Activated CD4-positive, alpha-beta memory T cell treated with anti-CD3 and anti-CD28 coated beads for 36 hours (primary cell): ENCODE results near the gene PRSS1. TPM values are rescaled to one million over a fixed set of nuclear protein-coding genes. Genes with fewer than 3 reads are reported as not detected.
"Not testable (repeated sequence)": the region's sequence is repeated elsewhere in the genome, so short reads cannot be mapped to it uniquely, and the experiment has no call there.

ENCODE experiments used
- CTCF ChIA-PET: fragments of 350-600 bp; sonication (Branson Sonifier 250); formaldehyde crosslinking; loops from one replicate; lab custom pipeline; 2021; ENCODE audit warnings: antibody characterized with exemption, inconsistent platforms; lab: Charles Lee
- POLR2A ChIA-PET: fragments of 350-600 bp; sonication (Branson Sonifier 250); formaldehyde crosslinking; loops from one replicate; lab custom pipeline; 2021; ENCODE audit warnings: antibody characterized with exemption; lab: Charles Lee
- DNase-seq: peaks from one replicate; pipeline ENCODE4 v3.0.0-alpha.2; 2020
- H3K27ac Mint-ChIP-seq: one replicate; pipeline ENCODE4 v1.8.0; 2021; ENCODE audit warnings: mixed read lengths
- H3K27me3 Mint-ChIP-seq: one replicate; pipeline ENCODE4 v1.8.0; 2021; ENCODE audit warnings: mixed read lengths
- H3K36me3 Mint-ChIP-seq: one replicate; pipeline ENCODE4 v1.8.0; 2021; ENCODE audit warnings: mixed read lengths
- H3K4me1 Mint-ChIP-seq: one replicate; pipeline ENCODE4 v1.8.0; 2021; ENCODE audit warnings: low read depth, mixed read lengths
- H3K4me3 Mint-ChIP-seq: one replicate; pipeline ENCODE4 v1.8.0; 2021; ENCODE audit warnings: mild to moderate bottlenecking, mixed read lengths
- H3K9me3 Mint-ChIP-seq: one replicate; pipeline ENCODE4 v1.8.0; 2021; ENCODE audit warnings: mixed read lengths
- intact Hi-C: fragments of 100-400 bp; cut with micrococcal nuclease; formaldehyde crosslinking; loops from one replicate; pipeline ENCODE4 v1.15.1; 2023
- total RNA-seq, 2 experiments: library from RNA; stranded (reverse); gene quantifications; one replicate each; pipeline ENCODE4 v1.2.3, GENCODE V29; 2021

PRSS1 gene
- total RNA-seq, 2 experiments from 2014 or later, result not detected

GRCh38 chr7:142718313-142718712 is 31.0 kb upstream of the PRSS1 start:
- Mint-ChIP-seq H3K4me3 (peak overlapping the region; percentile 51), H3K9me3 (no peaks in the 10 kb centered on the region), H3K27ac (peak overlapping the region; percentile 72), H3K4me1 (peaks cover 31% of the 10 kb centered on the region), H3K36me3 (no peaks in the 10 kb centered on the region), H3K27me3 (no peaks in the 10 kb centered on the region)
- CTCF ChIA-PET, result interaction anchor here (0.9 kb wide), 1 partner anchor 65 kb away, joined by 4 read pairs; no protein-coding TSS in a partner anchor
- no peak for DNase-seq
- intact Hi-C loops, result loop anchor here (10.0 kb wide), 1 partner anchor 526 kb away; no protein-coding TSS in a partner anchor
- POLR2A ChIA-PET, result interaction anchor here (0.6 kb wide), 1 partner anchor 32 kb away, joined by 3 read pairs; no protein-coding TSS in a partner anchor

- peaks cover 19% of the 10 kb centered on the region for H3K4me1 Mint-ChIP-seq
These were observed 29.0 kb upstream of the PRSS1 start for GRCh38 chr7:142720172-142720773.

GRCh38 chr7:142720986-142721385 is 28.3 kb upstream of the PRSS1 start:
- peak overlapping the region; percentile 63 for H3K4me3 Mint-ChIP-seq
- peak overlapping the region; percentile 69 for H3K27ac Mint-ChIP-seq
- intact Hi-C loops, result no loop called here
- ChIA-PET POLR2A (no interaction called here), CTCF (no interaction called here)
- peaks cover 19% of the 10 kb centered on the region for H3K4me1 Mint-ChIP-seq
- no peak for DNase-seq
- H3K9me3 Mint-ChIP-seq, result no peaks in the 10 kb centered on the region
- no peaks in the 10 kb centered on the region for H3K36me3 Mint-ChIP-seq
- no peaks in the 10 kb centered on the region for H3K27me3 Mint-ChIP-seq

More at GRCh38 chr7:142720172-142720773, 29.0 kb upstream of the PRSS1 start:
- no peaks in the 10 kb centered on the region for H3K27me3 Mint-ChIP-seq
- ChIA-PET CTCF (interaction anchor here (1.4 kb wide), 1 partner anchor 88 kb away, joined by 3 read pairs; no protein-coding TSS in a partner anchor), POLR2A (interaction anchor here (0.9 kb wide), 1 partner anchor 78 kb away, joined by 3 read pairs; no protein-coding TSS in a partner anchor)
- H3K4me3 Mint-ChIP-seq, result peak overlapping the region; percentile 63
- H3K27ac Mint-ChIP-seq, result peak overlapping the region; percentile 69
- H3K9me3 Mint-ChIP-seq, result no peaks in the 10 kb centered on the region
- intact Hi-C loops, result no loop called here
- no peak for DNase-seq
- no peaks in the 10 kb centered on the region for H3K36me3 Mint-ChIP-seq

GRCh38 chr7:142722248-142722794 is 27.0 kb upstream of the PRSS1 start:
- intact Hi-C loops, result no loop called here
- no peaks in the 10 kb centered on the region for H3K27me3 Mint-ChIP-seq
- H3K36me3 Mint-ChIP-seq, result no peaks in the 10 kb centered on the region
- H3K4me1 Mint-ChIP-seq, result peaks cover 7% of the 10 kb centered on the region
- no peak for DNase-seq
- CTCF ChIA-PET, result interaction anchor here (1.1 to 1.2 kb wide), 2 partner anchors 8 to 61 kb away, joined by 4 read pairs; no protein-coding TSS in a partner anchor
- H3K9me3 Mint-ChIP-seq, result no peaks in the 10 kb centered on the region
- peak overlapping the region; percentile 69 for H3K27ac Mint-ChIP-seq
- POLR2A ChIA-PET, result no interaction called here
- H3K4me3 Mint-ChIP-seq, result peak overlapping the region; percentile 79

GRCh38 chr7:142733271-142733670 is 16.0 kb upstream of the PRSS1 start:
- intact Hi-C loops, result no loop called here
- Mint-ChIP-seq H3K4me3 (no peak overlapping the region), H3K27ac (no peak overlapping the region), H3K9me3 (no peaks in the 10 kb centered on the region), H3K4me1 (no peaks in the 10 kb centered on the region), H3K36me3 (no peaks in the 10 kb centered on the region), H3K27me3 (no peaks in the 10 kb centered on the region)
- DNase-seq, result no peak
- ChIA-PET CTCF (no interaction called here), POLR2A (no interaction called here)

GRCh38 chr7:142739923-142740492 is 9.3 kb upstream of the PRSS1 start:
- ChIA-PET POLR2A (no interaction called here), CTCF (no interaction called here)
- Mint-ChIP-seq H3K4me1 (no peaks in the 10 kb centered on the region), H3K36me3 (no peaks in the 10 kb centered on the region), H3K27ac (peak overlapping the region; percentile 33), H3K4me3 (peak overlapping the region; percentile 43), H3K27me3 (no peaks in the 10 kb centered on the region), H3K9me3 (no peaks in the 10 kb centered on the region)
- no peak for DNase-seq
- intact Hi-C loops, result no loop called here

- DNase-seq, result no peak
- Mint-ChIP-seq H3K4me1 (no peaks in the 10 kb centered on the region), H3K36me3 (no peaks in the 10 kb centered on the region), H3K9me3 (no peaks in the 10 kb centered on the region), H3K27me3 (no peaks in the 10 kb centered on the region), H3K27ac (no peak overlapping the region), H3K4me3 (no peak overlapping the region)
- ChIA-PET POLR2A (no interaction called here), CTCF (no interaction called here)
- intact Hi-C loops, result no loop called here
These were observed 8.5 kb upstream of the PRSS1 start for GRCh38 chr7:142740786-142741185.

- DNase-seq, H3K9me3 Mint-ChIP-seq, CTCF ChIA-PET, H3K27ac Mint-ChIP-seq, H3K27me3 Mint-ChIP-seq, H3K4me3 Mint-ChIP-seq, POLR2A ChIA-PET, H3K4me1 Mint-ChIP-seq, H3K36me3 Mint-ChIP-seq, intact Hi-C loops: not testable (repeated sequence)
These were observed 7.3 kb upstream of the PRSS1 start for GRCh38 chr7:142741932-142742331.

- POLR2A ChIA-PET, result no interaction called here
- CTCF ChIA-PET, result no interaction called here
- H3K27me3 Mint-ChIP-seq, result no peaks in the 10 kb centered on the region
- H3K4me1 Mint-ChIP-seq, result no peaks in the 10 kb centered on the region
- H3K27ac Mint-ChIP-seq, result no peak overlapping the region
- intact Hi-C loops, result no loop called here
- no peaks in the 10 kb centered on the region for H3K36me3 Mint-ChIP-seq
- no peak overlapping the region for H3K4me3 Mint-ChIP-seq
- H3K9me3 Mint-ChIP-seq, result no peaks in the 10 kb centered on the region
- DNase-seq, result no peak
These were observed 4.1 kb upstream of the PRSS1 start for GRCh38 chr7:142745091-142745635.

- ChIA-PET CTCF (no interaction called here), POLR2A (no interaction called here)
- Mint-ChIP-seq H3K4me3 (no peak overlapping the region), H3K27ac (no peak overlapping the region), H3K4me1 (no peaks in the 10 kb centered on the region), H3K9me3 (no peaks in the 10 kb centered on the region), H3K27me3 (no peaks in the 10 kb centered on the region), H3K36me3 (no peaks in the 10 kb centered on the region)
- intact Hi-C loops, result no loop called here
- no peak for DNase-seq
These were observed 3.5 kb upstream of the PRSS1 start for GRCh38 chr7:142745745-142746144.

- no peak overlapping the region for H3K4me3 Mint-ChIP-seq
- no peaks in the 10 kb centered on the region for H3K27me3 Mint-ChIP-seq
- H3K36me3 Mint-ChIP-seq, result no peaks in the 10 kb centered on the region
- CTCF ChIA-PET, result no interaction called here
- no peaks in the 10 kb centered on the region for H3K4me1 Mint-ChIP-seq
- intact Hi-C loops, result no loop called here
- no peak overlapping the region for H3K27ac Mint-ChIP-seq
- no peaks in the 10 kb centered on the region for H3K9me3 Mint-ChIP-seq
- POLR2A ChIA-PET, result no interaction called here
- DNase-seq, result no peak
These were observed 3.0 kb upstream of the PRSS1 start for GRCh38 chr7:142746264-142746663.

- CTCF ChIA-PET, H3K4me3 Mint-ChIP-seq, intact Hi-C loops, H3K36me3 Mint-ChIP-seq, POLR2A ChIA-PET, DNase-seq, H3K4me1 Mint-ChIP-seq, H3K9me3 Mint-ChIP-seq, H3K27ac Mint-ChIP-seq, H3K27me3 Mint-ChIP-seq: not testable (repeated sequence)
These were observed 862 bp upstream of the PRSS1 start for GRCh38 chr7:142748410-142748809.
